Measurements from ENCODE around the gene OPN4. TPM values are rescaled to one million over a fixed set of nuclear protein-coding genes. Genes with fewer than 3 reads are reported as not detected.

OPN4 gene
- total RNA-seq, 1 donor from 2014 or later: not detected

- no peak overlapping the region for H3K4me3 Mint-ChIP-seq (ENCODE audit: unreplicated experiment)
- TF ChIP-seq CTCF (IDR thresholded peaks at IDR 0.05): no peak
- no peak overlapping the region for H3K27ac Mint-ChIP-seq (ENCODE audit: unreplicated experiment)
- no peaks in the 10 kb centered on the region for H3K27me3 Mint-ChIP-seq (ENCODE audit: low read depth)
- peaks cover 50% of the 10 kb centered on the region for H3K4me1 Mint-ChIP-seq (ENCODE audit: low read depth)
- peaks cover 5% of the 10 kb centered on the region for H3K36me3 Mint-ChIP-seq (ENCODE audit: low read depth)
- DNase-seq (ENCODE audit: low spot score): no peak
- no peaks in the 10 kb centered on the region for H3K9me3 Mint-ChIP-seq (ENCODE audit: low read depth)
These were observed 24.8 kb downstream of the OPN4 start for GRCh38 chr10:86678999-86679792.

- no peaks in the 10 kb centered on the region for H3K27me3 Mint-ChIP-seq (ENCODE audit: low read depth)
These were observed 26.7 kb downstream of the OPN4 start for GRCh38 chr10:86681047-86681446.

GRCh38 chr10:86681722-86682386 lies 27.5 kb downstream of the OPN4 start:
- peaks cover 5% of the 10 kb centered on the region for H3K36me3 Mint-ChIP-seq (ENCODE audit: low read depth)
- H3K9me3 Mint-ChIP-seq (ENCODE audit: low read depth): no peaks in the 10 kb centered on the region
- H3K27me3 Mint-ChIP-seq (ENCODE audit: low read depth): no peaks in the 10 kb centered on the region
- TF ChIP-seq CTCF (IDR thresholded peaks at IDR 0.05): no peak
- H3K4me3 Mint-ChIP-seq (ENCODE audit: unreplicated experiment): no peak overlapping the region
- H3K4me1 Mint-ChIP-seq (ENCODE audit: low read depth): peaks cover 58% of the 10 kb centered on the region
- peak overlapping the region; percentile 57 for H3K27ac Mint-ChIP-seq (ENCODE audit: unreplicated experiment)
- no peak for DNase-seq (ENCODE audit: low spot score)

More at GRCh38 chr10:86681047-86681446, 26.7 kb downstream of the OPN4 start:
- no peak for TF ChIP-seq CTCF (IDR thresholded peaks at IDR 0.05)
- Mint-ChIP-seq H3K4me1 (ENCODE audit: low read depth) (peaks cover 53% of the 10 kb centered on the region), H3K27ac (ENCODE audit: unreplicated experiment) (no peak overlapping the region), H3K36me3 (ENCODE audit: low read depth) (peaks cover 5% of the 10 kb centered on the region), H3K9me3 (ENCODE audit: low read depth) (no peaks in the 10 kb centered on the region), H3K4me3 (ENCODE audit: unreplicated experiment) (no peak overlapping the region)
- DNase-seq (ENCODE audit: low spot score): no peak

GRCh38 chr10:86682675-86683074 lies 28.3 kb downstream of the OPN4 start:
- Mint-ChIP-seq H3K9me3 (ENCODE audit: low read depth) (no peaks in the 10 kb centered on the region), H3K4me3 (ENCODE audit: unreplicated experiment) (no peak overlapping the region), H3K27me3 (ENCODE audit: low read depth) (no peaks in the 10 kb centered on the region), H3K4me1 (ENCODE audit: low read depth) (peaks cover 65% of the 10 kb centered on the region), H3K27ac (ENCODE audit: unreplicated experiment) (no peak overlapping the region), H3K36me3 (ENCODE audit: low read depth) (peaks cover 5% of the 10 kb centered on the region)
- DNase-seq (ENCODE audit: low spot score): no peak
- no peak for TF ChIP-seq CTCF (IDR thresholded peaks at IDR 0.05)

- Mint-ChIP-seq H3K4me1 (ENCODE audit: low read depth) (peaks cover 82% of the 10 kb centered on the region), H3K9me3 (ENCODE audit: low read depth) (no peaks in the 10 kb centered on the region), H3K27ac (ENCODE audit: unreplicated experiment) (peak overlapping the region; percentile 57), H3K27me3 (ENCODE audit: low read depth) (no peaks in the 10 kb centered on the region), H3K4me3 (ENCODE audit: unreplicated experiment) (no peak overlapping the region), H3K36me3 (ENCODE audit: low read depth) (peaks cover 3% of the 10 kb centered on the region)
- peak; percentile 81 for TF ChIP-seq CTCF (IDR thresholded peaks at IDR 0.05)
- no peak for DNase-seq (ENCODE audit: low spot score)
These were observed 30.2 kb downstream of the OPN4 start for GRCh38 chr10:86684331-86685097.
